ENCODE results near the gene MTARC1. TPM values are rescaled to one million over a fixed set of nuclear protein-coding genes. Genes with fewer than 3 reads are reported as not detected.

The MTARC1 gene
- total RNA-seq, 1 experiment from 2014 or later, result 48.5 TPM

GRCh38 chr1:220747437-220748088 lies 39.1 kb upstream of the MTARC1 start:
- peak overlapping the region; percentile 17 for H3K27ac ChIP-seq (ENCODE audit: low read length)
- DNase-seq, result no peak
- ChIA-PET POLR2A (ENCODE audit: unreplicated experiment) (interaction anchor here (0.6 to 1.3 kb wide), 3 partner anchors 14 to 1818 kb away, joined by 3 to 17 read pairs (median 5); no protein-coding TSS in a partner anchor), CTCF (interaction anchor here (1.4 to 1.7 kb wide), 2 partner anchors 14 to 466 kb away, joined by 11 to 25 read pairs; no protein-coding TSS in a partner anchor)
- H3K9me3 ChIP-seq (ENCODE audit: low read length), result no peaks in the 10 kb centered on the region
- intact Hi-C loops (cut with micrococcal nuclease), result loop anchor here (1.0 to 5.0 kb wide), 3 partner anchors 13 to 475 kb away; partner anchors contain the start of genes MTARC1 and RAB3GAP2
- BruUV-seq (replicated peaks), result TSS peak; percentile 72
- H2AFZ ChIP-seq (ENCODE audit: low read length), result peak overlapping the region; percentile 89
- H3K4me2 ChIP-seq (ENCODE audit: low read length), result peak overlapping the region; percentile 83
- peak; percentile 48 for ATAC-seq
- no peaks in the 10 kb centered on the region for H3F3A ChIP-seq (ENCODE audit: low read length, unreplicated experiment)
- peak overlapping the region; percentile 88 for H3K4me3 ChIP-seq (ENCODE audit: low read length)
- TF ChIP-seq CTCF (conservative IDR thresholded peaks at IDR 0.05; ENCODE audit: low read depth, low read length), result no peak
- TF ChIP-seq EZH2 (IDR thresholded peaks at IDR 0.05; ENCODE audit: low read length, unreplicated experiment), result no peak
- TF ChIP-seq EZH2phosphoT487 (IDR thresholded peaks at IDR 0.05; ENCODE audit: borderline replicate concordance, low read length), result no peak
- no peaks in the 10 kb centered on the region for H3K27me3 ChIP-seq (ENCODE audit: low read length)
- H3K79me2 ChIP-seq (ENCODE audit: low read length), result peaks cover 43% of the 10 kb centered on the region
- H3K9me2 ChIP-seq (replicated peaks; ENCODE audit: low read length), result no peaks in the 10 kb centered on the region
- H3K36me3 ChIP-seq (ENCODE audit: low read depth, low read length), result no peaks in the 10 kb centered on the region
- H3K9ac ChIP-seq (ENCODE audit: low read length), result peak overlapping the region; percentile 76
- H4K20me1 ChIP-seq (ENCODE audit: low read length), result peaks cover 15% of the 10 kb centered on the region; the same call in 1 of the 2 replicates
- peaks cover 34% of the 10 kb centered on the region for H3K4me1 ChIP-seq (ENCODE audit: insufficient read depth, low read length)

GRCh38 chr1:220748089-220748934 lies 38.4 kb upstream of the MTARC1 start, which contains the start of gene MTARC2:
TSS of gene MTARC2 (plus strand) at chr1:220748322. CDS start at chr1:220748532, 210 bp downstream.
- POLR2A ChIA-PET (ENCODE audit: unreplicated experiment), result interaction anchor here (0.6 to 1.3 kb wide), 4 partner anchors 15 to 1817 kb away, joined by 3 to 17 read pairs (median 4); no protein-coding TSS in a partner anchor
- CTCF ChIA-PET, result interaction anchor here (0.6 to 1.7 kb wide), 3 partner anchors 15 to 467 kb away, joined by 5 to 25 read pairs (median 11); no protein-coding TSS in a partner anchor
- peak within 1 kb of the TSS; percentile 17 for H3K27ac ChIP-seq (ENCODE audit: low read length)

More at GRCh38 chr1:220748089-220748934, 38.4 kb upstream of the MTARC1 start, which contains the start of gene MTARC2:
- Histone ChIP-seq H3F3A (ENCODE audit: low read length, unreplicated experiment) (no peaks in the 10 kb centered on the region), H2AFZ (ENCODE audit: low read length) (peak within 1 kb of the TSS; percentile 89), H4K20me1 (ENCODE audit: low read length) (peaks cover 15% of the 10 kb centered on the region; the same call in 1 of the 2 replicates), H3K27me3 (ENCODE audit: low read length) (no peaks in the 10 kb centered on the region), H3K4me2 (ENCODE audit: low read length) (peak within 1 kb of the TSS; percentile 83), H3K79me2 (ENCODE audit: low read length) (peaks cover 46% of the 10 kb centered on the region), H3K9me3 (ENCODE audit: low read length) (no peaks in the 10 kb centered on the region), H3K9me2 (replicated peaks; ENCODE audit: low read length) (no peaks in the 10 kb centered on the region), H3K36me3 (ENCODE audit: low read depth, low read length) (no peaks in the 10 kb centered on the region), H3K4me3 (ENCODE audit: low read length) (peak within 1 kb of the TSS; percentile 88), H3K9ac (ENCODE audit: low read length) (peak within 1 kb of the TSS; percentile 76), H3K4me1 (ENCODE audit: insufficient read depth, low read length) (peaks cover 34% of the 10 kb centered on the region)
- BruUV-seq (replicated peaks), result no TSS peak
- ATAC-seq (peak; percentile 93), DNase-seq (peak; percentile 85)
- TF ChIP-seq CTCF (conservative IDR thresholded peaks at IDR 0.05; ENCODE audit: low read depth, low read length) (no peak), EZH2 (IDR thresholded peaks at IDR 0.05; ENCODE audit: low read length, unreplicated experiment) (no peak), EZH2phosphoT487 (IDR thresholded peaks at IDR 0.05; ENCODE audit: borderline replicate concordance, low read length) (no peak)
- intact Hi-C loops (cut with micrococcal nuclease), result loop anchor here (1.0 to 5.0 kb wide), 3 partner anchors 14 to 476 kb away; partner anchors contain the start of genes MTARC1 and RAB3GAP2

Measured in PC-3 (cell line).